Testis (tissue), 3 donors: ENCODE results near the gene PPARD. TPM values are rescaled to one million over a fixed set of nuclear protein-coding genes. Genes with fewer than 3 reads are reported as not detected.
A peak's percentile ranks its signal among the peaks of the same experiment; 100 is the strongest.

Experiments
- DNase-seq: peaks from one replicate; pipeline ENCODE4 v3.0.0-alpha.2; 2019
- H3K27ac ChIP-seq, 2 donors: fragments of 200-600 bp; sonication (generic); one replicate each; pipeline ENCODE4 v1.5.1; 2019
- H3K27me3 ChIP-seq: fragments of 200-600 bp; sonication (generic); one replicate; pipeline ENCODE4 v1.5.1; 2019
- H3K36me3 ChIP-seq: fragments of 200-600 bp; sonication (generic); one replicate; pipeline ENCODE4 v1.5.1; 2017; ENCODE audit warnings: low read depth; ENCODE audit errors: missing control alignments
- H3K4me1 ChIP-seq: fragments of 200-600 bp; sonication (generic); one replicate; pipeline ENCODE4 v1.5.1; 2019
- H3K4me3 ChIP-seq, 2 donors: fragments of 200-600 bp; sonication (generic); one replicate each; pipeline ENCODE4 v1.5.1; 2017 to 2019
- H3K9me3 ChIP-seq: fragments of 200-600 bp; sonication (generic); one replicate; pipeline ENCODE4 v1.5.1; 2017
- POLR2A ChIP-seq: fragments of 450-650 bp; IDR thresholded peaks from one replicate; pipeline ENCODE4 v1.6.1; 2017; ENCODE audit warnings: antibody characterized with exemption, mild to moderate bottlenecking, moderate library complexity
- WGBS, 2 donors: methylation state at CpG; one replicate each; pipeline ENCODE4 v1.1.5; 2018; 5-methylcytosine and 5-hydroxymethylcytosine counted together
- intact Hi-C: fragments of 100-400 bp; cut with DNase I; formaldehyde crosslinking; loops from one replicate; pipeline ENCODE4 v1.15.1; 2023; ENCODE audit warnings: low total_unique reads
- polyA plus RNA-seq: library from polyadenylated mRNA; stranded (reverse); fragments of 350-450 nt; fragmentation: Illumina TruSeq; extraction: RNeasy Lipid Tissue Mini Kit (QIAGEN cat#74804); gene quantifications from one replicate; pipeline ENCODE4 v1.2.3, GENCODE V29; 2014; ENCODE audit warnings: low read depth, low replicate concordance; ENCODE audit not compliant: insufficient read depth
- total RNA-seq, 2 donors: library from RNA; depleted of rRNA; stranded (reverse); fragments of >200 nt; gene quantifications; one replicate each; pipeline ENCODE4 v1.2.3, GENCODE V29; 2016
- TF ChIP-seq, protein P1 (sequence below), 3 experiments: fragments of 450-650 bp in 2 of 3; fragments of 200-600 bp in 1 of 3; sonication (generic) in 1 of 3; IDR thresholded peaks; one replicate each; pipeline ENCODE4 v1.5.1; 2016 to 2019; ENCODE audit warnings: antibody characterized with exemption in 3 of 3, mild to moderate bottlenecking in 2 of 3, moderate library complexity in 1 of 3

PPARD gene
- total and polyA plus RNA-seq, 3 donors from 2014 or later: 21.0 to 23.0 (median 21.5) TPM

DNA sequence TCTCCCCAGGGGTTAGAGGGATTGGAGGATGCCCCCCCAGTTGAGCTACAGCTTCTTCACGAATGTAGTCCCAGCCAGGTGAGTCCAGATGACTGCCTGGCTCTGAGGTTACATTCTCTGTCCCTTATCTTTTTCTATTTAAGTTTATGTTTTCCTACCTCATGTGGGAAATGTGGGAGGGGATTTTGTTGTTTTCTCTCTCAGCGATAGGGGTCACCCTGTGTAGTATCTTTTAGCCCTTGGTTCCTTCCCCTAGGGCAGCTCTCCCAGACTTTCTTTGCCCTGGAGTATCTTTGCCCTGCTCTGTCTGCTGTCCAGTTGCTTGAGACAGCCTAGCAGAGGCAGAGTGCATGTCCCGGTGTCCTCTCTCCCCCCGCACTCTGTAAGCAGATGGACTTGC lies 115.5 kb downstream of the PPARD start:
- H3K27ac ChIP-seq: no peak overlapping the region
- no peaks in the 10 kb centered on the region for H3K36me3 ChIP-seq
- no peak overlapping the region for H3K4me3 ChIP-seq
- DNase-seq: no peak
- no peak for TF ChIP-seq POLR2A
- TF ChIP-seq, protein P1, sequence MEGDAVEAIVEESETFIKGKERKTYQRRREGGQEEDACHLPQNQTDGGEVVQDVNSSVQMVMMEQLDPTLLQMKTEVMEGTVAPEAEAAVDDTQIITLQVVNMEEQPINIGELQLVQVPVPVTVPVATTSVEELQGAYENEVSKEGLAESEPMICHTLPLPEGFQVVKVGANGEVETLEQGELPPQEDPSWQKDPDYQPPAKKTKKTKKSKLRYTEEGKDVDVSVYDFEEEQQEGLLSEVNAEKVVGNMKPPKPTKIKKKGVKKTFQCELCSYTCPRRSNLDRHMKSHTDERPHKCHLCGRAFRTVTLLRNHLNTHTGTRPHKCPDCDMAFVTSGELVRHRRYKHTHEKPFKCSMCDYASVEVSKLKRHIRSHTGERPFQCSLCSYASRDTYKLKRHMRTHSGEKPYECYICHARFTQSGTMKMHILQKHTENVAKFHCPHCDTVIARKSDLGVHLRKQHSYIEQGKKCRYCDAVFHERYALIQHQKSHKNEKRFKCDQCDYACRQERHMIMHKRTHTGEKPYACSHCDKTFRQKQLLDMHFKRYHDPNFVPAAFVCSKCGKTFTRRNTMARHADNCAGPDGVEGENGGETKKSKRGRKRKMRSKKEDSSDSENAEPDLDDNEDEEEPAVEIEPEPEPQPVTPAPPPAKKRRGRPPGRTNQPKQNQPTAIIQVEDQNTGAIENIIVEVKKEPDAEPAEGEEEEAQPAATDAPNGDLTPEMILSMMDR (IDR thresholded peaks at IDR 0.05): no peak
- intact Hi-C loops: no loop called here
- no peaks in the 10 kb centered on the region for H3K9me3 ChIP-seq
- H3K4me1 ChIP-seq: peaks cover 8% of the 10 kb centered on the region
- no peaks in the 10 kb centered on the region for H3K27me3 ChIP-seq
- WGBS, 2 donors: 90% methylated on average over 4 of the region's 4 CpGs

DNA sequence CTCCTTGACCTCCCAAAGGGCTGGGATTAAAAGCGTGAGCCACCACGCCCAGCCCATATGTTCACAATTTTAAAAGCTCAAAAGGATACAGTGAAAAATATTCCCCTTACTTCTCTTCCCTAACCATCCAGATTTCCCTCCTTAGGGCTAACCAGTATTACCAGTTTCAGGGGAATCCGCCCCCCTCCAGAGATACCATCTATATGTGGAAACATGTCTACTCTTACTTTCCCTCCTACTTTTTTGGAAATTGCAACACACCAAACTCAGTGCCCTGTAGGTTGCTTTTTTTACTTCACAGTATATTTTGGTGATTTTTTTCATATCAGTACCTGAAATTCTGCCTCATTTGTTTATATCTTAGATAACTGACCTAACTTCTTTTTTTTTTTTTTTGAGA lies 118.9 kb downstream of the PPARD start:
- no peak overlapping the region for H3K4me3 ChIP-seq
- no peak for TF ChIP-seq POLR2A
- TF ChIP-seq, protein P1 (IDR thresholded peaks at IDR 0.05): no peak
- H3K36me3 ChIP-seq: no peaks in the 10 kb centered on the region
- DNase-seq: no peak
- intact Hi-C loops: no loop called here
- no peak overlapping the region for H3K27ac ChIP-seq
- WGBS, 2 donors: 80 to 98% methylated on average over 3 of the region's 3 CpGs
- no peaks in the 10 kb centered on the region for H3K27me3 ChIP-seq
- H3K9me3 ChIP-seq: no peaks in the 10 kb centered on the region
- H3K4me1 ChIP-seq: no peaks in the 10 kb centered on the region

DNA sequence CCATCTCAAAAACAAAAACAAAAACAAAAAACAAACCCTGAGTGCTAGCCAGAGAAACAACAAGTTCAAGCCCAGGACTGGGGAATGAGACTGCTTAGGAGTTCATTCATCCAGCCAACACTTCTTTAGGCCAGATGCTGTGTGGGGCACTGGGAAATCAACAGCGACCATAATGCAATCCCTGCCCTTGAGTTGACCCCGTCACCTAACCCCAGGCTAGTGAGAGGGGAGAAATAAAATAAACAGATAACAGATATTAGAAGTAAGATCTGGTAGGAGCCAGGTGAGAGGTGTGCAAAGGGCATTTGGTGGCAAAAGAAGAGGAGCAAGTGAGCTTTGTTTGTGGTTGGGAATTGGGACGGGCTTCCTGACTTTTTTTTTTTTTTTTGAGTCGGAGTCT lies 120.9 kb downstream of the PPARD start:
- 88 to 95% methylated on average over 4 of the region's 4 CpGs for WGBS, 2 donors
- H3K27ac ChIP-seq: no peak overlapping the region
- H3K4me3 ChIP-seq: no peak overlapping the region
- no peak for TF ChIP-seq POLR2A
- TF ChIP-seq, protein P1 (IDR thresholded peaks at IDR 0.05): no peak
- intact Hi-C loops: no loop called here
- no peaks in the 10 kb centered on the region for H3K27me3 ChIP-seq
- H3K9me3 ChIP-seq: no peaks in the 10 kb centered on the region
- H3K36me3 ChIP-seq: no peaks in the 10 kb centered on the region
- peaks cover 4% of the 10 kb centered on the region for H3K4me1 ChIP-seq
- no peak for DNase-seq

DNA sequence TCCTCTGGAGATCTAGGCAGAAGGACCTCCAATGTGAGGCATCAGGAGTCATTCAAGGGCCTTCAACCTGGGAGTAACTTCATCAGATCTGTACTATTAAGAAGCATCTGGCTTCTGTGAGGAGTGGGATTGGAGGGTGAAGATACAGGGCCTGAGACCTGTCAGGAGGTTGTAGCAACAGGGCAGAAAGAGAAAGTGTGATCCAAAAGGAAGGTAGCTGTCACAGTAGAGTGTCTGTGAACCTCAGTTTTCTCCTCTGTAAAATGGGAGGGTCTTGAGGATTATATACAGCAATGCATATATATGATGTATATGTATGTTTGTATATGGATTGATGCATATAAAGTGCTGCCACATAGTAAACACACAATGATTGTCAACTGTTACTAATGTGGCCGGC lies 123.3 kb downstream of the PPARD start:
- Histone ChIP-seq H3K4me1 (peaks cover 15% of the 10 kb centered on the region), H3K27ac (no peak overlapping the region), H3K4me3 (no peak overlapping the region), H3K27me3 (no peaks in the 10 kb centered on the region), H3K9me3 (no peaks in the 10 kb centered on the region), H3K36me3 (no peaks in the 10 kb centered on the region)
- intact Hi-C loops: no loop called here
- TF ChIP-seq, protein P1 (IDR thresholded peaks at IDR 0.05): no peak
- TF ChIP-seq POLR2A: no peak
- WGBS, 2 donors: 86 to 95% methylated on average over 1 of the region's 1 CpG
- DNase-seq: no peak

DNA sequence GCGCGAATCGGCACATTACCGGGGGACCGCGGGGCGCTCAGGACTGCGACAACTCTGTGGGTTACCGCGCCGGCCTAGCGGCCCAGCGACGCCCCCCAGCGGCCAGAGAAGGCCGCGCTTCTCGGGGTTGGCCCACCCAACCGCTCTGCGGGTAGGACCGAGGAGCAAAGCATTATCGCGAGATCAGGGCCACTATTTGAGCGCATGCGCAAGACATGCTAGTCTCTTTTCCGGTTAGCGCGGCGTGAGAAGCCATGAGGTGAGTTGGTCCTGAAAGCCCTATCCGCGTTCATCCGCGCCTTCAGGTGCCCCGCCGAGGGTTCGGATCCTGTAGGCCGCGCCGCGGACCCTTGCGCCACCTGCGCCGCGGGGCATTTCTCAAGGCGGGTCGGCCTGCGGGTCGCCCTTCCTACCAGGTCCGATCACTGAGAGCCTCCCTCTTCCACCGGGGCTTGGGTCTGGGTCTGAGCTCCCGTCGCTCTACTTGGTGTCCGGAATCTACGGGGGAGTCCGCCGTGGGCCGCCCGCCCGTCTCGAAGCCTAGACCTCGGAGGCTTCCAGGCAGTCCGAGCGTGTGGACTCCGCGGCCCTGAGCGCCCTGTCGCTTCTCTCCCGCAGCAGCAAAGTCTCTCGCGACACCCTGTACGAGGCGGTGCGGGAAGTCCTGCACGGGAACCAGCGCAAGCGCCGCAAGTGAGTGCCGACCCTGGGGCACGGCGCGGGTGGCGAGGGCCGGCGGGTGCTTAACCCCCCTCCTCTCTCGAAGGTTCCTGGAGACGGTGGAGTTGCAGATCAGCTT lies 126.0 kb downstream of the PPARD start, which contains the start of gene RPL10A:
RPL10A (plus strand) TSS at position 221 of the 799 bp plus-strand sequence; CDS start at position 255, 34 bp downstream.
- Histone ChIP-seq H3K27ac (peak within 1 kb of the TSS; percentile 83 to 84), H3K4me1 (peaks cover 29% of the 10 kb centered on the region), H3K27me3 (no peaks in the 10 kb centered on the region), H3K9me3 (no peaks in the 10 kb centered on the region), H3K4me3 (peak within 1 kb of the TSS; percentile 73 to 87), H3K36me3 (no peaks in the 10 kb centered on the region)
- peak; percentile 77 for TF ChIP-seq POLR2A
- TF ChIP-seq, protein P1 (IDR thresholded peaks at IDR 0.05): peak; percentile 96 to 98 (median 96)
- intact Hi-C loops: no loop called here
- DNase-seq: peak; percentile 98
- WGBS, 2 donors: 0% methylated on average over 39 to 69 of the region's 86 CpGs
